Measurements from ENCODE around the gene TMEM231.

Gene TMEM231

DNA sequence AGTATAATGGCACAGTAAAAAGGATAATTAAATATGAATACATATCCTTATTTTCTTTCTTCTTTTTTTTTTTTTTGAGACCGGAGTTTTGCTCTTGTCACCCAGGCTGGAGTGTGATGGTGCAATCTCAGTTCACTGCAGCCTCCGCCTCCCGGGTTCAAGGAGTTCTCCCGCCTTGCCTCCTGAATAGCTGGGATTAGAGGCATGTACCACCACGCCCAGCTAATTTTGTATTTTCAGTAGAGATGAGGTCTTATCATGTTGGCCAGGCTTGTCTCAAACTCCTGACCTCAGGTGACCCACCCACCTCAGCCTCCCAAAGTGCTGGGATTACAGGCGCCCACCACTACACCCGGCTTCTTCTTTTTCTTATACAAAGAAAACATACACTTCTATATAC is 22.2 kb upstream of the TMEM231 start:
- in situ Hi-C loops (cut with MboI; ENCODE audit: low pct_unique_long_range_greater_than_20kb, low sequenced_read_pairs, unreplicated experiment) = no loop called here
- TF ChIP-seq, protein P1, sequence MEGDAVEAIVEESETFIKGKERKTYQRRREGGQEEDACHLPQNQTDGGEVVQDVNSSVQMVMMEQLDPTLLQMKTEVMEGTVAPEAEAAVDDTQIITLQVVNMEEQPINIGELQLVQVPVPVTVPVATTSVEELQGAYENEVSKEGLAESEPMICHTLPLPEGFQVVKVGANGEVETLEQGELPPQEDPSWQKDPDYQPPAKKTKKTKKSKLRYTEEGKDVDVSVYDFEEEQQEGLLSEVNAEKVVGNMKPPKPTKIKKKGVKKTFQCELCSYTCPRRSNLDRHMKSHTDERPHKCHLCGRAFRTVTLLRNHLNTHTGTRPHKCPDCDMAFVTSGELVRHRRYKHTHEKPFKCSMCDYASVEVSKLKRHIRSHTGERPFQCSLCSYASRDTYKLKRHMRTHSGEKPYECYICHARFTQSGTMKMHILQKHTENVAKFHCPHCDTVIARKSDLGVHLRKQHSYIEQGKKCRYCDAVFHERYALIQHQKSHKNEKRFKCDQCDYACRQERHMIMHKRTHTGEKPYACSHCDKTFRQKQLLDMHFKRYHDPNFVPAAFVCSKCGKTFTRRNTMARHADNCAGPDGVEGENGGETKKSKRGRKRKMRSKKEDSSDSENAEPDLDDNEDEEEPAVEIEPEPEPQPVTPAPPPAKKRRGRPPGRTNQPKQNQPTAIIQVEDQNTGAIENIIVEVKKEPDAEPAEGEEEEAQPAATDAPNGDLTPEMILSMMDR (IDR thresholded peaks at IDR 0.05; ENCODE audit: extremely low read depth, insufficient read depth, missing control alignments) = no peak
- no peak for DNase-seq (ENCODE audit: low spot score)

DNA sequence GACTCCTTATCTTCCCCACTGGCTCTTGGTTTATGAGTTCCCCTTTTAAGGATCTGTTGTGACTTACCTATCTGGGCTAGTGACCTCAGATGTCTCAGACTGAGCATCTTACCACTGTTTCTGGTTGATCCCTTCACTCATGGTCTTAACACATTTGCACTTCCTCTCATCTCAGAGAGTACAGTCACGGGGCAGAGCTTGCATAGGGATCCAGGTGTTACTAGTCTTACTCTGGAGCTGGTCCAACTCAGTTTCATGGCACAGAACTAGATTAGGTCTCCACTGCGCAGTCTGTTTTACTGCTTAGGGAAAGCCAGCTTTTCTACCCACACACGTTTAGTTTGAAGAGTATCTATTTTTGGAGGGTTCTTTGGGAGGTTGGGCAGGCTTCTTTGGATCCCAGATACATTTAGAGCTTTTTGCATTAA is 20.3 kb upstream of the TMEM231 start:
- TF ChIP-seq, protein P1 (IDR thresholded peaks at IDR 0.05; ENCODE audit: extremely low read depth, insufficient read depth, missing control alignments) = no peak
- DNase-seq (ENCODE audit: low spot score) = no peak
- in situ Hi-C loops (cut with MboI; ENCODE audit: low pct_unique_long_range_greater_than_20kb, low sequenced_read_pairs, unreplicated experiment) = no loop called here

DNA sequence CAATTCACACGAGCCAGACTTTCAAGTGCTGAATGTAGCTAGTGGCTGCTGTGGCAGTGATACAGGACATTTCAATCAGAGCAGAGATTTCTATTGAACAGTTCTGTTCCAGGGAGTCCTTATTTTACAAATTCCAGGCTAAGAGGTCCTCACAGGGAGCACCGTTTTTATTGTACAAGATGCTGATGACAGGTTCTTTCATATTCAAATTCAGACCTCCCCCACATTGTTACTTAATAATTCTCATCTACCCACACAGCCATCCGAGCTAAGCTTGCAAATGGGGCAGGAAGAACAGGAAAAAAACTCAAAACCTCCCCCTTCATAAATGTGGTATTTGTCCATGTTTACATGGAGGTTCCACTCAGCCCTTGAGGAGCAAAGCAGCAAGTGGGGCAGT is 19.9 kb upstream of the TMEM231 start:
- TF ChIP-seq, protein P1 (IDR thresholded peaks at IDR 0.05; ENCODE audit: extremely low read depth, insufficient read depth, missing control alignments) = no peak
- no peak for DNase-seq (ENCODE audit: low spot score)
- in situ Hi-C loops (cut with MboI; ENCODE audit: low pct_unique_long_range_greater_than_20kb, low sequenced_read_pairs, unreplicated experiment) = no loop called here

DNA sequence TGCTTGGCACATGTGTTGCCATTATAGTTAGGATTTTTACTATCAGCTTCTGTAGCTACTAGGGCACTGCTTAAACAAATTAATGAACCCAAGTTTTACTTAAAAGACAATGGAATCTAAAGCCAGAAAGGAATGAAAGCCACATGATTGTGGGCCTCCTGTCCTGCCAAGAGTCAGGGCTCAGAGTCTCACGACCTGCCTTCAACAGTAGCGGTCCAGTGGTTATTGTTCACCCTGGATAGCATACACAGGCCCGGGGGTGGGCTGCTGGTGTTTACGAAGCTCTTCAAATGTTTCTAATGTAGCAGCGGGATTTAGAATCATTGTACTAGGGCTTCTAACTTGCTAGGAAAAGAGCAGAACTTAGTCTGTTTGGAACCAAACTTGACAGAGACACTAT is 17.9 kb upstream of the TMEM231 start:
- TF ChIP-seq, protein P1 (IDR thresholded peaks at IDR 0.05; ENCODE audit: extremely low read depth, insufficient read depth, missing control alignments) = no peak
- in situ Hi-C loops (cut with MboI; ENCODE audit: low pct_unique_long_range_greater_than_20kb, low sequenced_read_pairs, unreplicated experiment) = no loop called here
- DNase-seq (ENCODE audit: low spot score) = no peak

DNA sequence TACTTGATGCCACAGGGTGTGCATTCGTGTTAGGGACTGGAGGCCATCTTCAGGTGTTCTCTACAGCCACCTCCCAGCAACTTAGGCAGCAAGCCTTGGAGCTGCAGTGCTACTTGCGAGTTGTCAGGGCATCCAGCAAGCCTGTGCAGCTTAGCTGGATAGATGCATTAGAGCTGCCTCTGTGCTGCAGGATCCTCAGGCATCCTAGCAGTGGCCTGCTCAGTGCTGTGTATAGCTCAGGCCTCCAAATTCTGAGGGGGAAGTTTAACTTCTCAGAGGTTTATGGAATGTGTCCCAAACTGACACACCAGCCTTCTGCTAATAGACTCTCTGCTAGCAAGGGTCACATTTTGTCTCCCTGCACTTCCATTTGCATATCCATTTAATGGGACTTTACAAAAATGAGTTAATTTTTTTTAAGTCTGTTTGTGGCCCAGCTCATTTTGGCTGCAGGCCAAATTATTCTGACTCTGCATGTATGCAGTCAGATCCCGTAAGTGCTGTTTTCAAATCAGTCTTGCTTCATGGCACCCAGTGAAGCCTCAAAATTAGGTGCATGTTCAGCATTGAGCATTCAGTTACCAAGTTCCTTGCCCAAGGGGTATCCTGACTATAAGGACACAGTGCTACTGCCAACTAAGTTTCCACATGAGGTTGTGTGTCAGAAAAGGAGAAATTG is 17.0 kb upstream of the TMEM231 start:
- TF ChIP-seq, protein P1 (IDR thresholded peaks at IDR 0.05; ENCODE audit: extremely low read depth, insufficient read depth, missing control alignments) = no peak
- no peak for DNase-seq (ENCODE audit: low spot score)
- in situ Hi-C loops (cut with MboI; ENCODE audit: low pct_unique_long_range_greater_than_20kb, low sequenced_read_pairs, unreplicated experiment) = no loop called here

DNA sequence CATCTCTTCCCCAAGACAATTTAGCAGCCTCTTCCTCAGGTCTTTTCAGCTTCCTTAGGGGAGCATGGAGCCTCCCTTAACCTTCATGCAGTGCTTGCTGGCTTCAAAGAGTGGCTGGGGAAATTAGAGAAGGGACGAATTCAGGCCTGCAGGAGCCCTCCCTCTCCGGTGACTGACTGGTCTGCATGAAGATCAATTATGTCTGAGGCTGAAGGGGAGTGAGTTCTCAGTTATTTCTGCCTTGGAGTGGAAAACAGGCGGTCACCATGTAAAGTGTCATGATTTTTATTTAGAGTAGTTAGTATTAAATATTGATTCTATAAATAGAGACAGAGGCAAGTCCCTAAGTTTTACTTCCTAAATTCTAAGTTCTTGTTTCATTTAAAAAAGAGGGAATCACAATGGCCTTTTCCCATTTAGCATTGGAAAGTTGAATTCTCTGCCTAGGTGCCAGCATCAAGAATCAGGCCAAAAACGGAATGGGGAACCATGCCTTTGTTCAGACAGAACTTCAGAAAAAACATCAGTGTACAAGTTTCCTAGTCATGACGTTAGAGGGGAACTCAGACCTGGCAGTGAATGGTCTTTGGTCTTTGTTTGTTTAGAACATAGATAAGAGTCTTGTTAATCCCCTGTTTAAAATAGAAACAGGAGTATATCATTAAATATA is 14.5 kb upstream of the TMEM231 start:
- no peak for DNase-seq (ENCODE audit: low spot score)
- in situ Hi-C loops (cut with MboI; ENCODE audit: low pct_unique_long_range_greater_than_20kb, low sequenced_read_pairs, unreplicated experiment) = no loop called here
- TF ChIP-seq, protein P1 (IDR thresholded peaks at IDR 0.05; ENCODE audit: extremely low read depth, insufficient read depth, missing control alignments) = no peak

All from GM13977 (cell line).